Esophagus squamous epithelium (tissue), 4 donors: ENCODE measurements around the gene SPTBN5.

Experiments used
- POLR2A ChIP-seq, 4 donors: fragments of 450-650 bp; IDR thresholded peaks; one replicate each; pipeline ENCODE4 v1.6.1; 2017; ENCODE audit warnings: antibody characterized with exemption in 4 of 4, mild to moderate bottlenecking in 4 of 4, moderate library complexity in 3 of 4
- TF ChIP-seq, protein P1 (sequence below), 6 experiments: fragments of 450-650 bp in 4 of 6; fragments of 200-600 bp in 2 of 6; sonication (generic) in 2 of 6; IDR thresholded peaks; one replicate each; pipeline ENCODE4 v1.5.1; 2016 to 2019; ENCODE audit warnings: antibody characterized with exemption in 6 of 6, mild to moderate bottlenecking in 4 of 6, moderate library complexity in 4 of 6

DNA sequence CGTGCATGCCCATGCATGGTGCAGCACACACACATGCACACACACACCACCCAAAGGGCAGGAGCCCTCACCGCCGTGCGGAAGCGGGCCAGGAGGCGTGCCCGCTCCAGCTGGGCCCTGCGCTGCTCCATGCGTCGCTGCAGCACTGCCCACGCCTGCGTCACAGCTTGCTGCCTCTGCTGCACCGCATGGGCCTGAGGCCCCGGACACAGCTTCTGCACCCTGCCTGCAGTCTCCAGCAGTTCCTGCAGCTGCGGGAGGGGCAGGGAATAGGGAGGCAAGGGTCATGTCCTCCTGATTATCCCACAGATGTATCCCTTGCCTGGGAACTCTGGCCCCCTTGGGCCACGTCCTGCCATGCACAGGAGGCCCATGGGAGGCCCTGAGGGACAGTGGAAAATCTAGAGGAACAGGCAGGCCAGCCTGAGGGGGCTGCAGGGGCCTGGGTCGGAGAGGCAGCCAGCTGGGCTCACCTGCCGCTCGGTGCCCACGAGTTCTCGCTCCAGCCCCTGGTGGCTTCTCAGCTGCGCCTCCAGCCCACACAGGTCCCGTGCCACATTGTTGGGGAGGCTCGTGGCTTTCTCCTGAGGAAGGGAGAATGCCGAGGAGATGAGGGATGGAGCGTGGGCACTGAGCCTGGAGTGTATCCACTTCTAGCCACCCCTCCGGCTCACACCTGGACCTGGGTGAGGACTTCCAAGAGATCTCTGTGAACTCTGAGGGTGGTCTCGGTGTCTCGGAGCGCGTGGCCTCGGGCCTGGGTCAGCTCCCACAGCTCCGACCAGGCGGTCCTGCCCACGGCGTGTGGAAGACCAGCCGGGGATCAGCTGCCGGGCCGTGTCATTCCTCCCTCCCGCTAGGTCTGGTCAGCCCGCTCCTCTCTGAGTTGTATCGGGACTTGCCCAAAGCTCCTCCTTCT lies 23.8 kb downstream of the SPTBN5 start:
- TF ChIP-seq, protein P1, sequence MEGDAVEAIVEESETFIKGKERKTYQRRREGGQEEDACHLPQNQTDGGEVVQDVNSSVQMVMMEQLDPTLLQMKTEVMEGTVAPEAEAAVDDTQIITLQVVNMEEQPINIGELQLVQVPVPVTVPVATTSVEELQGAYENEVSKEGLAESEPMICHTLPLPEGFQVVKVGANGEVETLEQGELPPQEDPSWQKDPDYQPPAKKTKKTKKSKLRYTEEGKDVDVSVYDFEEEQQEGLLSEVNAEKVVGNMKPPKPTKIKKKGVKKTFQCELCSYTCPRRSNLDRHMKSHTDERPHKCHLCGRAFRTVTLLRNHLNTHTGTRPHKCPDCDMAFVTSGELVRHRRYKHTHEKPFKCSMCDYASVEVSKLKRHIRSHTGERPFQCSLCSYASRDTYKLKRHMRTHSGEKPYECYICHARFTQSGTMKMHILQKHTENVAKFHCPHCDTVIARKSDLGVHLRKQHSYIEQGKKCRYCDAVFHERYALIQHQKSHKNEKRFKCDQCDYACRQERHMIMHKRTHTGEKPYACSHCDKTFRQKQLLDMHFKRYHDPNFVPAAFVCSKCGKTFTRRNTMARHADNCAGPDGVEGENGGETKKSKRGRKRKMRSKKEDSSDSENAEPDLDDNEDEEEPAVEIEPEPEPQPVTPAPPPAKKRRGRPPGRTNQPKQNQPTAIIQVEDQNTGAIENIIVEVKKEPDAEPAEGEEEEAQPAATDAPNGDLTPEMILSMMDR (IDR thresholded peaks at IDR 0.05) = no peak
- TF ChIP-seq POLR2A (IDR thresholded peaks at IDR 0.05) = no peak
